Prostate gland (tissue), 2 donors: ENCODE data around the gene LAMP2. TPM values are rescaled to one million over a fixed set of nuclear protein-coding genes. Genes with fewer than 3 reads are reported as not detected.

ENCODE experiments used
- DNase-seq: peaks from one replicate; pipeline ENCODE4 v3.0.0-alpha.2; 2019; ENCODE audit warnings: low spot score
- H3K27ac ChIP-seq, 2 donors: fragments of 200-600 bp; sonication (generic); 2 replicates each; pipeline ENCODE4 v1.5.1; 2017 to 2019
- H3K27me3 ChIP-seq: fragments of 200-600 bp; sonication (generic); replicated peaks from 2 replicates; pipeline ENCODE4 v1.5.1; 2019; ENCODE audit not compliant: insufficient read depth
- H3K36me3 ChIP-seq, 2 donors: fragments of 200-600 bp; sonication (generic); 1 replicate in 1 of 2; 2 replicates in 1 of 2; pipeline versions ENCODE4 v1.5.1 to v1.8.1; 2017 to 2019
- H3K4me1 ChIP-seq: fragments of 200-600 bp; sonication (generic); replicated peaks from 2 replicates; pipeline ENCODE4 v1.5.1; 2019
- H3K4me3 ChIP-seq, 2 donors: fragments of 200-600 bp; sonication (generic); 2 replicates each; pipeline ENCODE4 v1.5.1; 2017 to 2019
- H3K9me3 ChIP-seq: fragments of 200-600 bp; sonication (generic); 2 replicates; pipeline ENCODE4 v1.5.1; 2017
- CTCF ChIP-seq, 4 experiments: fragments of 200-600 bp in 2 of 4; fragments of 450-650 bp in 2 of 4; sonication (generic) in 2 of 4; IDR thresholded peaks; 1 replicate in 3 of 4; 2 replicates in 1 of 4; pipeline ENCODE4 v1.5.1; 2016 to 2019; ENCODE audit warnings: antibody characterized with exemption in 4 of 4, mild to moderate bottlenecking in 2 of 4, moderate library complexity in 2 of 4
- POLR2A ChIP-seq: fragments of 450-650 bp; IDR thresholded peaks from one replicate; pipeline ENCODE4 v1.6.1; 2016; ENCODE audit warnings: antibody characterized with exemption, mild to moderate bottlenecking
- POLR2AphosphoS5 ChIP-seq: sonication (generic); formaldehyde crosslinking; IDR thresholded peaks from one replicate; pipeline ENCODE4 v1.6.1; 2017; ENCODE audit warnings: antibody characterized with exemption
- WGBS: methylation state at CpG from one replicate; pipeline ENCODE4 v1.1.5; 2018; 5-methylcytosine and 5-hydroxymethylcytosine counted together
- intact Hi-C: fragments of 100-400 bp; cut with DNase I; formaldehyde crosslinking; loops from one replicate; pipeline ENCODE4 v1.14.2; 2022
- total RNA-seq, 2 donors: library from RNA; depleted of rRNA; stranded (reverse); fragments of >200 nt; gene quantifications; one replicate each; pipeline ENCODE4 v1.1.0, GENCODE V29; 2016

Gene LAMP2
- total RNA-seq, 2 donors from 2014 or later = 156 to 269 TPM

- no peaks in the 10 kb centered on the region for H3K36me3 ChIP-seq
- no peaks in the 10 kb centered on the region for H3K9me3 ChIP-seq
- no peak for DNase-seq
- TF ChIP-seq POLR2A (no peak), POLR2AphosphoS5 (no peak)
- intact Hi-C loops = no loop called here
- H3K27me3 ChIP-seq = no peaks in the 10 kb centered on the region
- H3K4me1 ChIP-seq = no peaks in the 10 kb centered on the region
- no peak overlapping the region for H3K4me3 ChIP-seq
- H3K27ac ChIP-seq = no peak overlapping the region
These were observed 9.8 kb downstream of the LAMP2 start for GRCh38 chrX:120459309-120459708.

- Histone ChIP-seq H3K27me3 (no peaks in the 10 kb centered on the region), H3K4me3 (no peak overlapping the region), H3K4me1 (no peaks in the 10 kb centered on the region), H3K9me3 (no peaks in the 10 kb centered on the region), H3K36me3 (no peaks in the 10 kb centered on the region), H3K27ac (no peak overlapping the region)
- intact Hi-C loops = no loop called here
- WGBS = 0% methylated on average over 2 of the region's 2 CpGs
- peak; percentile 31 for DNase-seq
- TF ChIP-seq CTCF (IDR thresholded peaks at IDR 0.05) (no peak), POLR2AphosphoS5 (peak; percentile 53)
These were observed 11.3 kb downstream of the LAMP2 start for GRCh38 chrX:120457766-120458180.

GRCh38 chrX:120456973-120457372 is 12.1 kb downstream of the LAMP2 start:
- Histone ChIP-seq H3K36me3 (no peaks in the 10 kb centered on the region), H3K27me3 (no peaks in the 10 kb centered on the region), H3K27ac (no peak overlapping the region), H3K4me3 (no peak overlapping the region), H3K4me1 (no peaks in the 10 kb centered on the region), H3K9me3 (no peaks in the 10 kb centered on the region)
- no peak for TF ChIP-seq POLR2A
- TF ChIP-seq CTCF (IDR thresholded peaks at IDR 0.05) = no peak
- no peak for TF ChIP-seq POLR2AphosphoS5
- WGBS = 27% methylated on average over 4 of the region's 4 CpGs
- intact Hi-C loops = no loop called here
- no peak for DNase-seq

- no peak for TF ChIP-seq POLR2A
- no peak for TF ChIP-seq CTCF (IDR thresholded peaks at IDR 0.05)
- TF ChIP-seq POLR2AphosphoS5 = no peak
- intact Hi-C loops = no loop called here
These were observed 15.1 kb downstream of the LAMP2 start for GRCh38 chrX:120453985-120454384.

GRCh38 chrX:120452131-120452530 is 17.0 kb downstream of the LAMP2 start:
- TF ChIP-seq POLR2A (no peak), POLR2AphosphoS5 (peak; percentile 22), CTCF (IDR thresholded peaks at IDR 0.05) (peak in 3 of 4 experiments; percentile 16 to 38 (median 36))
- H3K4me1 ChIP-seq = no peaks in the 10 kb centered on the region
- H3K36me3 ChIP-seq = no peaks in the 10 kb centered on the region
- no peaks in the 10 kb centered on the region for H3K27me3 ChIP-seq
- H3K9me3 ChIP-seq = no peaks in the 10 kb centered on the region
- intact Hi-C loops = no loop called here
- peak; percentile 6 for DNase-seq
- H3K27ac ChIP-seq = no peak overlapping the region
- H3K4me3 ChIP-seq = no peak overlapping the region
- 28% methylated on average over 3 of the region's 3 CpGs for WGBS

More at GRCh38 chrX:120453985-120454384, 15.1 kb downstream of the LAMP2 start:
- Histone ChIP-seq H3K36me3 (no peaks in the 10 kb centered on the region), H3K4me1 (no peaks in the 10 kb centered on the region), H3K27ac (no peak overlapping the region), H3K27me3 (no peaks in the 10 kb centered on the region), H3K4me3 (no peak overlapping the region), H3K9me3 (no peaks in the 10 kb centered on the region)
- 72% methylated on average over 5 of the region's 5 CpGs for WGBS
- DNase-seq = no peak
